HUES64 (cell line): ENCODE results near the gene AP5B1.
A peak's percentile ranks its signal among the peaks of the same experiment; 100 is the strongest.

Experiments
- H3K27ac ChIP-seq: 2 replicates; pipeline ENCODE4 v1.7.0; 2013; ENCODE audit warnings: low read depth, low read length, inconsistent platforms
- H3K27me3 ChIP-seq: 2 replicates; pipeline ENCODE4 v1.6.1; 2013; ENCODE audit warnings: mild to moderate bottlenecking, low read length; ENCODE audit not compliant: insufficient read depth
- H3K36me3 ChIP-seq: 2 replicates; pipeline ENCODE4 v1.6.1; 2013; ENCODE audit warnings: mild to moderate bottlenecking, low read length; ENCODE audit not compliant: insufficient read depth
- H3K4me1 ChIP-seq: 2 replicates; pipeline ENCODE4 v1.6.1; 2013; ENCODE audit warnings: mild to moderate bottlenecking, low read length, moderate library complexity; ENCODE audit not compliant: insufficient read depth
- H3K4me3 ChIP-seq: 2 replicates; pipeline ENCODE4 v1.5.1; 2013; ENCODE audit warnings: mild to moderate bottlenecking, low read length, moderate library complexity
- H3K9ac ChIP-seq: 2 replicates; pipeline ENCODE4 v1.6.1; 2013; ENCODE audit warnings: mild to moderate bottlenecking, low read depth, low read length
- H3K9me3 ChIP-seq: 2 replicates; pipeline ENCODE4 v1.6.1; 2013; ENCODE audit warnings: low read depth, low read length; ENCODE audit not compliant: insufficient read depth
- WGBS: fragments of 150-250, 120-280 bp; methylation state at CpG from one replicate; pipeline ENCODE4 v1.1.7; 2013; ENCODE audit warnings: missing lambda C conversion rate; 5-methylcytosine and 5-hydroxymethylcytosine counted together

The AP5B1 gene

DNA sequence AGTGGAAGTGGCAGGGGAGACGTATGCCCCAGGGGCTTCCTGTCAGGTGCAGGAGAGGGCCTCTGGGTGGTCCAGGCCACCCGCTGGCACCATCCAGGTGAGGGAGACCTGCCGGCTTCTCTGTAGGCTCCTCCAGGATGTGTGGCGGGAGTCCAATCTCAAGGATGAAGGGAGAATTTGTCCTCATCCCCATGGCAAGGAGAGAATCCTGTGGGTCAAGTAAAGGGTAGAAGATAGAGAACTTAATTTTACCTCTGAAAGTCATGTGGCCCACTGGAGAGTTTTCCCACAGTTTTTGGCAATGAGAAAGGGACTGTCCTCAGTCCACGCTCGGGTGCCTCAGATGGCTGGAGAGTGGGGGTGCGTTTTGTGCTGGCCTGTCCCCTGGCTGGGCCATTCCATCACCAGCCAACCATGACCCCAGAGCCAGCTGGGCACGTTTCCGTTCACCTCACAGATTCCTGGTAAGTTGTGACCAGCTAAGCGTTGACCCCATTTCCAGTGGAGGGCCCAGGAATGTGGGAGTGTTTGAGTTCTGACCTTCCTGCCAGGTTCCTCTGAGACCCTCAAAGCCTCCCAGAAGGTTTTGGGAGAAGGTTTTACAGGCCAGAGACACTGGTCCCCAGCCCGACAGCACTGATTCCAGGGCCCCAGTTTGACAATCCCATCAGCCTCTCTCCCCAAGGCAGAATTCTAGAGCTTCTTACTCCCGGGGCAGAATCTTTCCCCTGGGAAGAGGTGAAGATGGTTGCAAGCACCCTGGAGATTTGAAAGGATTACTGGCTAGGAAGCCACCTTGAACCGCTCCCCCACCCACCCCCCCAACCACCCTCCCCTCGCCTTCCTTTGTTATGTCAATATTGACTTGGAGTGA, 8.7 kb upstream of the AP5B1 start:
- H3K9ac ChIP-seq = no peak overlapping the region
- no peaks in the 10 kb centered on the region for H3K9me3 ChIP-seq
- H3K4me3 ChIP-seq = no peak overlapping the region
- H3K36me3 ChIP-seq = no peaks in the 10 kb centered on the region
- peak overlapping the region; percentile 41; the same call in 1 of the 2 replicates for H3K27ac ChIP-seq
- WGBS = 64% methylated on average over 11 of the region's 14 CpGs
- peaks cover 53% of the 10 kb centered on the region for H3K27me3 ChIP-seq
- peaks cover 21% of the 10 kb centered on the region for H3K4me1 ChIP-seq

GRCh38 chr11:65788821-65789220, 8.0 kb upstream of the AP5B1 start:
- peaks cover 59% of the 10 kb centered on the region for H3K27me3 ChIP-seq
- no peaks in the 10 kb centered on the region for H3K36me3 ChIP-seq
- no peaks in the 10 kb centered on the region for H3K9me3 ChIP-seq
- H3K27ac ChIP-seq = no peak overlapping the region
- WGBS = 74% methylated on average over 6 of the region's 6 CpGs
- peaks cover 21% of the 10 kb centered on the region for H3K4me1 ChIP-seq
- H3K9ac ChIP-seq = no peak overlapping the region
- H3K4me3 ChIP-seq = peak overlapping the region; percentile 56; the same call in 1 of the 2 replicates

GRCh38 chr11:65787649-65788622, 7.2 kb upstream of the AP5B1 start:
- peaks cover 21% of the 10 kb centered on the region for H3K4me1 ChIP-seq
- H3K36me3 ChIP-seq = no peaks in the 10 kb centered on the region
- no peak overlapping the region for H3K27ac ChIP-seq
- peak overlapping the region; percentile 56; the same call in 1 of the 2 replicates for H3K9ac ChIP-seq
- peaks cover 64% of the 10 kb centered on the region for H3K27me3 ChIP-seq
- 1% methylated on average over 59 of the region's 64 CpGs for WGBS
- peak overlapping the region; percentile 56 for H3K4me3 ChIP-seq
- no peaks in the 10 kb centered on the region for H3K9me3 ChIP-seq

- peaks cover 21% of the 10 kb centered on the region for H3K4me1 ChIP-seq
- no peak within 1 kb of the TSS for H3K27ac ChIP-seq
- H3K9me3 ChIP-seq = no peaks in the 10 kb centered on the region
- peak within 1 kb of the TSS; percentile 57 for H3K4me3 ChIP-seq
- peak within 1 kb of the TSS; percentile 56; the same call in 1 of the 2 replicates for H3K9ac ChIP-seq
- H3K27me3 ChIP-seq = peaks cover 73% of the 10 kb centered on the region
- WGBS = 1% methylated on average over 104 of the region's 112 CpGs
- H3K36me3 ChIP-seq = no peaks in the 10 kb centered on the region
Observed at GRCh38 chr11:65786786-65787636, 6.2 kb upstream of the AP5B1 start, which contains the start of gene OVOL1. Gene OVOL1 (plus strand): TSS chr11:65787063. CDS start chr11:65787374, 311 bp downstream.

GRCh38 chr11:65786008-65786785, 5.4 kb upstream of the AP5B1 start:
- Histone ChIP-seq H3K9me3 (no peaks in the 10 kb centered on the region), H3K27me3 (peaks cover 81% of the 10 kb centered on the region), H3K27ac (no peak overlapping the region), H3K36me3 (no peaks in the 10 kb centered on the region), H3K9ac (no peak overlapping the region), H3K4me1 (peaks cover 21% of the 10 kb centered on the region), H3K4me3 (peak overlapping the region; percentile 48)
- WGBS = 15% methylated on average over 74 of the region's 74 CpGs

DNA sequence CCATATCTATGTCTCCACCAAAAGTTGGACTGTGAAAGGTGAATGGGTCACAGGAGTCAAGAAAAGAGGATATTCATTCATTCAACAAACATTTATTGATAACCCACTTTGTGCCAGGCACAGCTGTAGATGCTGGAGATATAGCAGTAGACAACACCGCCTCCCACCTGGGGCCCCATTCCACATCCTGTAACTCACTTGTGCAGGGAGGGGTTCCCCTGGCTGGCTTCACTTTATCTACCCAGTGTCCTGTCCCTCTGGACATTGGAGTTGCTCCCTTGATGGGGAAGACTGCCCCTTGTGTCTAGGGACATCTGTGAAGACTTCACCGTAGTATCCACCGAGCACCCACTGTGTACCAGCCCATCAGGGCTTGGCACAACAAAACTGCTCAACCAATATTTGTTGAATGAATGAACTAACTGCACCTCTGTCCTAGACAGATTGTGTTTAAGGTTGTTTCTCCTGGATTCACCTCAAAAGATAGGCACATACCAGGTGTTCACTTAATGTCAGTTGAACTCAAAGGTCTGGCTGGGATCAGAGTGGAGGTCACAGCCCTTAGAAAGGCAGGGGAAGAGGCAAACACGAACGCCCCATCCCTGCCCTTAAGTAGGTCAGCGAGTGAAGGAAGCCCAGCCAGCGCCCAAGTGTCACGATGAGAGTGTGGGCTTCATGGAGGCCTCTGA, 4.7 kb upstream of the AP5B1 start:
- H3K9me3 ChIP-seq = no peaks in the 10 kb centered on the region
- peaks cover 19% of the 10 kb centered on the region for H3K4me1 ChIP-seq
- no peak overlapping the region for H3K4me3 ChIP-seq
- H3K9ac ChIP-seq = no peak overlapping the region
- H3K36me3 ChIP-seq = no peaks in the 10 kb centered on the region
- no peak overlapping the region for H3K27ac ChIP-seq
- H3K27me3 ChIP-seq = peaks cover 81% of the 10 kb centered on the region
- WGBS = 86% methylated on average over 8 of the region's 8 CpGs

DNA sequence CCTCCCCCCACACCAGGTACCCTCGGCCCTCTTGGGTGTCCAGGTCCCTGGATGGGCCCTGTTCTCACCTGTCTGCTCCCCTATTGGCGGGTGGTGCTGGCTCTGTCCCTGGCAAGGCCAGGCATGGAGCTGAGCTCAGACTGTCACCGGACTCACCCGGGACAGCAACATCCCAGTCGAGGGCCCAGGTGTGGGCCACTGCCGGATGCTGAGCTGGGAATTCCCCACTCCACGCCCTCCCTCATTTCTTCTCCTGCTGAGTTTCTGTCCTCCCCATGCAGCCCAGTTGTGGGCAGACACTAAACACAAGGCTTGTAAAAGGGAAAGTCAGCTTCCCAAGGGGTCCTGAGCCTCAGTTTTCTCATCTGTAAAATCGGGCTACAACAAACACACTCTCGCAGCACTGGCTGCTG, 2.0 kb upstream of the AP5B1 start:
- H3K4me1 ChIP-seq = no peaks in the 10 kb centered on the region
- WGBS = 89% methylated on average over 9 of the region's 9 CpGs
- no peak overlapping the region for H3K9ac ChIP-seq
- H3K36me3 ChIP-seq = peaks cover 5% of the 10 kb centered on the region; the same call in 1 of the 2 replicates
- no peaks in the 10 kb centered on the region for H3K9me3 ChIP-seq
- H3K27ac ChIP-seq = no peak overlapping the region
- peaks cover 68% of the 10 kb centered on the region for H3K27me3 ChIP-seq
- H3K4me3 ChIP-seq = no peak overlapping the region

- Histone ChIP-seq H3K27ac (no peak overlapping the region; the same call in 1 of the 2 replicates), H3K4me1 (no peaks in the 10 kb centered on the region), H3K4me3 (peak overlapping the region; percentile 63; the same call in 1 of the 2 replicates), H3K36me3 (peaks cover 6% of the 10 kb centered on the region; the same call in 1 of the 2 replicates), H3K9ac (no peak overlapping the region), H3K9me3 (no peaks in the 10 kb centered on the region), H3K27me3 (peaks cover 62% of the 10 kb centered on the region)
- 88% methylated on average over 13 of the region's 13 CpGs for WGBS
Observed at GRCh38 chr11:65781962-65782815, 1.4 kb upstream of the AP5B1 start.
